ENCODE measurements around the gene UACA.

DNA sequence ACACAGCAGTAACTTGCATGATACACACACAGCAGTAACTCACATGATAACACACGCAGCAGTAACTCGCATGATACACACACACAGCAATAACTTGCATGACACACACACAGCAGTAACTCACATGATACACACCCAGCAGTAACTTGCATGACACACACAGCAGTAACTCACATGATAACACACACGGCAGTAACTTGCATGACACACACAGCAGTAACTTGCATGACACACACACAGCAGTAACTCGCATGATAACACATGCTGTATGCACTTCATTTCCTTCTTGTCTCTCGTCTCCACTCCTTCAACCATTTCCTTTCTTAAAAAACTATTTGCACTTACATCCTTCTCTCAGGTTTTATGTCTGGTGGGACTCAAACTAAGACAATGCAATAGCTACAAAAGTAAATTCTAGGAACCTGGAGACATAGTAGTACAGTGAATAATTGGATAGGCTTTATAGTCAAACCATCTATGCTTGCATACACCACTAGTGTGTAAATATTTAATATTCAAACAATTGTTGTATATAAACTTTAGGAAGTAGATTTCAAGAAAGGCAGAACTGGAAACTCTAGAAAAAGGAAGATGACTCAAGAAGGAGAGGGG is 130.8 kb downstream of the UACA start:
- TF ChIP-seq CTCF (IDR thresholded peaks at IDR 0.05 in 4 of 5, conservative IDR thresholded peaks at IDR 0.05 in 1 of 5) (no peak), POLR2A (IDR thresholded peaks at IDR 0.05) (no peak)
